ENCODE data around the gene TPPP2. TPM values are rescaled to one million over a fixed set of nuclear protein-coding genes. Genes with fewer than 3 reads are reported as not detected.

The TPPP2 gene
- total and polyA plus RNA-seq, 10 of the 15 experiments (the other 5 are each of a cell fraction or from before 2014, with no cell fraction given) = not detected

GRCh38 chr14:21053184-21054122 lies 23.4 kb downstream of the TPPP2 start:
- Histone ChIP-seq H3K27ac (ENCODE audit: control insufficient read depth, insufficient read depth) (no peak overlapping the region), H2AFZ (ENCODE audit: control insufficient read depth, low read depth, low read length) (no peak overlapping the region), H3K4me3 (no peak overlapping the region), H3K4me2 (ENCODE audit: control insufficient read depth, insufficient read depth) (no peak overlapping the region), H3K9me3 (replicated peaks; ENCODE audit: control insufficient read depth, insufficient read depth, low read length) (no peaks in the 10 kb centered on the region), H4K20me1 (ENCODE audit: control insufficient read depth, insufficient read depth) (no peaks in the 10 kb centered on the region), H3K36me3 (ENCODE audit: control insufficient read depth in 2 of 2, insufficient read depth in 2 of 2, low read length in 1 of 2) (no peaks in the 10 kb centered on the region), H3K9ac (ENCODE audit: control insufficient read depth, insufficient read depth, low read length) (no peak overlapping the region), H3K4me1 (ENCODE audit: control insufficient read depth, insufficient read depth, low read length) (no peaks in the 10 kb centered on the region), H3K27me3 (replicated peaks in 1 of 2; ENCODE audit: control insufficient read depth in 2 of 2, insufficient read depth in 2 of 2, low read length in 1 of 2) (no peaks in the 10 kb centered on the region; a peak in 1 of 4 replicates), H3K79me2 (ENCODE audit: control insufficient read depth, insufficient read depth, low read length) (no peaks in the 10 kb centered on the region)
- 51% methylated on average over 20 of the region's 20 CpGs for WGBS (ENCODE audit: insufficient coverage, insufficient replicate concordance, low lambda C conversion rate, missing lambda C conversion rate)
- intact Hi-C loops (cut with micrococcal nuclease; ENCODE audit: unreplicated experiment) (no loop called here), in situ Hi-C loops (cut with MboI) (no loop called here)
- RAD21 ChIA-PET (ENCODE audit: unreplicated experiment) = no interaction called here
- FAIRE-seq (no peak), DNase-seq (ENCODE audit: low read depth, low spot score) (no peak), ATAC-seq (no peak)
- no TSS peak for BruUV-seq (replicated peaks)
- CTCF ChIA-PET = interaction anchor here (1.0 to 1.5 kb wide), 3 partner anchors 33 to 48 kb away, joined by 4 to 5 read pairs (median 5); no protein-coding TSS in a partner anchor
- TF ChIP-seq FOXM1 (IDR thresholded peaks at IDR 0.05; ENCODE audit: low read depth, low read length) (no peak), TCF12 (IDR thresholded peaks at IDR 0.05; ENCODE audit: low read depth, low read length) (no peak), NR2F1 (conservative IDR thresholded peaks at IDR 0.05) (no peak), SP1 (IDR thresholded peaks at IDR 0.05; ENCODE audit: low read depth, low read length) (no peak), USF1 (IDR thresholded peaks at IDR 0.05; ENCODE audit: borderline replicate concordance, extremely low read length, insufficient read depth, low read depth, low read length) (no peak), TAF1 (IDR thresholded peaks at IDR 0.05; ENCODE audit: borderline replicate concordance, low read depth, low read length) (no peak), ETV6 (conservative IDR thresholded peaks at IDR 0.05 in 1 of 2, IDR thresholded peaks at IDR 0.05 in 1 of 2; ENCODE audit: borderline replicate concordance in 1 of 2, low read depth in 1 of 2) (no peak), SIX5 (IDR thresholded peaks at IDR 0.05; ENCODE audit: low read depth, low read length, severe bottlenecking) (no peak), ZBTB11 (CRISPR knock-in tag; IDR thresholded peaks at IDR 0.05) (no peak), IRF3 (IDR thresholded peaks at IDR 0.05) (no peak), BCL3 (IDR thresholded peaks at IDR 0.05; ENCODE audit: borderline replicate concordance, insufficient read depth, low read depth, low read length, poor library complexity, severe bottlenecking) (no peak), MAX (IDR thresholded peaks at IDR 0.05; ENCODE audit: low read depth, low read length) (no peak), TCF3 (IDR thresholded peaks at IDR 0.05; ENCODE audit: borderline replicate concordance, insufficient read depth, low read depth, low read length) (no peak)
- SMC1A ChIA-PET (ENCODE audit: uncharacterized antibody, unreplicated experiment) = no interaction called here
- POLR2A ChIA-PET = no interaction called here

Measured in GM12878 (cell line).